ENCODE results near the gene COMMD6.

COMMD6 gene

DNA sequence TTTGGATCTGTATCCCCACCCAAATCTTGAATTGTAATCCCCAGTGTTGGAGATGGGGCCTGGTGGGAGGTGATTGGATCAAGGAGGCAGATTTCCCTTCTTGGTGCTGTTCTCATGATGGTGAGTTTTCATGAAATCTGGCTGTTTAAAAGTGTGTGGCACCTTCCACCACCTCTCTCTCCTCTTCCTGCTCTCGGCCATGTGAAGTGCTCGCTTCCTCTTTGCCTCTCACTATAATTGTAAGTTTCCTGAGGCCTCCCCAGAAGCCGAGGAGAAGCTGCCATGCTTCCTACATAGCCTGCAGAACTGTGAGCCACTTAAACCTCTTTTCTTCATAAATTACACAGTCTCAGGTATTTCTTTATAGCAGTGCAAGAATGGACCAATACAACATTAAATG is 15.7 kb downstream of the COMMD6 start:
- no peak for DNase-seq

DNA sequence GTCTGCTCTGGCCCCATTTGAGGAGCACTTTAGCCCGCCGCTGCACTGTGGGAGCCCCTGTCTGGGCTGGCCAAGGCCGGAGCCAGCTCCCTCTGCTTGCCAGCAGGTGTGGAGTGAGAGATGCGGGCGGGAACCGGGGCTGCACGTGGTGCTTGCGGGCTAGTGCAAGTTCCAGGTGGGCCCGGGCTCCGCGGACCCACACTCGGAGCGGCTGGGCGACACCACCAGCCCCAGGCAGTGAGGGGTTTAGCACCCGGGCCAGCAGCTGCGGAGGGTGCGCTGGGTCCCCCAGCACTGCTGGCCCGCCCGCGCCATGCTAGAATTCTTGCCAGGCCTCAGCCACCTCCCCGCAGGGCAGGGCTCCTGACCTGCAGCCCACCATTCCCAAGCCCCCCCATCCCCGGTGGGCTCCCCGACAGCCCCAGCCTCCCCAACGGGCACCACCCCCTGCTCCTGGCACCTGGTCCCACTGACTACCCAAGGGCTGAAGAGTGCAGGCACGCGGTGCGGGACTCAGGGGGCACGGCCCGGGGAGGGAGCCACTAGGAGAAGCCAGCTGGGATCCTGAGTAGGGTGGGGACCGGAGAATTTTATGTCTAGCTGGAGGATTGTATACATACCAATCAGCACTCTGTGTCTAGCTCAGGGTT is 19.1 kb downstream of the COMMD6 start:
- no peak for DNase-seq

DNA sequence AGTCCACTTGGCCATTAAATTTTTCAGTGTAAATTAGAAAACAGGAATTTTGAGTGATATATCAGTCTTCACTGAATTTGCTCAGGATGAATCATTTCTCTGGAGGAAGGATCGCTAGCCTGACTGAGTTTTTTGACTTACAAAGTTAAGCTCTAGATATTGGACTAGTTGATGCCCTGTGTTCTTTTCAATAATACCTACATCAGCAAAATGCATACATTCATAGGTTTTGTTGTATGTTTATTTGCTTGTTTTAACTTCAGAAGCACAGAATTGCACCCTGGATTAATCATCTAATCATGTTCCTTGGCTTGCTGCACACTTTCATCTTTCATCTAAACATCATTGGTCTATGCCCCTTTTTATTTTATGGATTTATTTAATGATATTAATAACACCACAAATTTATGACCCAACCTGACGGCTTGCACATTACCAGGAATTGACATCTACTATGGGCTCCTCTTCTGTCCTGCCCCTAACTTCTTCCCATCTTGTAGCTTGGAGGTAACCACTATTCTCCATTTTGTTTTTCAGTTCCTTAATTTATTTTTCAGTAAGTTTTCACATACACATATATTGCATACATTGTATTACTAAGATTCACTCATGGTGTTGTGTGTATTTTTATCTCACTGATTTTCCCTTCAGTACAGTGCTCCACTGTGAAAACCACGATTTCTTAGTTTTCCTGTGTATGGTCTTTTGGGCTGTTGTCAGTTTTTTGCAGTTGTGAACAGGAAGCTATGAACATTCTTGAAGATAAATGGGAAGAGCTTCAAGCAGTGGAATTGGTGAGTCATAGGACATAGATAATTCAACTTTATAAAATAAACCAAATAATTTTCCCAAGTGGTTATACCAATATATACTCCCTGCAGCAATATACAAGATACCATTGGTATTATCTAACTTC is 23.3 kb downstream of the COMMD6 start:
- no peak for DNase-seq

DNA sequence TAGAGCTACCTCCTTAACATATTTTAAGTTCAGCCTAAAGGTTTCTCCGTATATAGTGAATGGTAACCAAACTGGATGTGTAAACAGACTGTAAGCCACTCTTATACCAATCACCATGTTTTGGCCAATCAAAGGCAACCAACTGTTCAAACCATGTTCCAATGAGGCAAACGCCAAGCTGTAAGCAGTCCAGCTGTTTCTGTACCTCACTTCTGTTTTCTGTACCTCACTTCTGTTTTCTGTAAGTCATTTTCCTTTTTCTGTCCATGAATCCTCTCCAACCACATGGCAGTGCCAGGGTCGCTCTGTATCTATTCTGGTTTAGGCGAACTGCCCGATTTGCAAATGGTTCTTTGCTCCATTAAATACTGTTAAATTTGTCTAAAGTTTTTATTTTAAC is 24.4 kb downstream of the COMMD6 start:
- no peak for DNase-seq

DNA sequence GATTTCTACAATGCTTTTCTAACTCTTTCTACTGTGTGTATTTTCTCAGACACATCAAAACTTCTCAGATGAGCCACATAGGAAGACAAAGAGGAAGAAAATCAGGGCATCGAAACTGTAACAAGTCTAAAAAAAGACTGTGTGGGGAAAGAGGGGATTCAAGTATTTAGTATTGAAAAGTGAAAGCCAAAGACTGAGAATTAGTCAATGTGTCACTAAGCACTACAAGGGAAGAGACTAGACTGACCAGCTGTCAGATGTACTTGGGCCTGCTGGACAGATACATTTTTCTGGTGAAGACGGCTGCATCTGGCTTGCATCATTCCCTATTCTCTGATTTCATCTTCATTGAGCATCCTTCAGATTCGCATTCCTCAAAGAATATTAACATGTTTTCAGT is 25.4 kb downstream of the COMMD6 start:
- DNase-seq, result no peak

DNA sequence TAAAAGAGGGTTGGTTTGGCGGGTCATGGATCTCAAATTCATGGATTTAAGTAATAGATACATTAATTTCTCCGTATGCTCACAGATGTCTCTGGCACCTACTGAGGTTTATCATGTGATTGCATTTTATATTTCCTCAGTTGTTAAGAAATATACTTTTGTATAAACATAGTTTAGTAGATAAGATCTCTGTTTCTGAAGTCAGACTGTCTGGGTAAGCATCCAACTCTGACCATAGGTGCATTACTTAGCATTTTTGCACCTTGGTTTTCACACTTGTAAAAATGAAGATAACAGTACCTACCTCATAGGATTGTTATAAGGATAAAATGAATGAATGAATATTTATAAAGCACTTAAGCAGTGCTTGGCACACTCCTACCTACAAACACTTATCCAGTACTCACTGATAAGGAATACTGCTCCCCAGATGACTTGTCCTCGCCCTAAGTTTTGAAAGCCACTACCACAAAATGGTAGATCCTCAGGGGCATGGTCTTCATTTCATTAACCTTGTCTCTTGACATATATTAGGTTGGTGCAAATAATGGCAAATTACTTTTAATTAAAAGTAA is 26.5 kb downstream of the COMMD6 start:
- DNase-seq, result no peak

DNA sequence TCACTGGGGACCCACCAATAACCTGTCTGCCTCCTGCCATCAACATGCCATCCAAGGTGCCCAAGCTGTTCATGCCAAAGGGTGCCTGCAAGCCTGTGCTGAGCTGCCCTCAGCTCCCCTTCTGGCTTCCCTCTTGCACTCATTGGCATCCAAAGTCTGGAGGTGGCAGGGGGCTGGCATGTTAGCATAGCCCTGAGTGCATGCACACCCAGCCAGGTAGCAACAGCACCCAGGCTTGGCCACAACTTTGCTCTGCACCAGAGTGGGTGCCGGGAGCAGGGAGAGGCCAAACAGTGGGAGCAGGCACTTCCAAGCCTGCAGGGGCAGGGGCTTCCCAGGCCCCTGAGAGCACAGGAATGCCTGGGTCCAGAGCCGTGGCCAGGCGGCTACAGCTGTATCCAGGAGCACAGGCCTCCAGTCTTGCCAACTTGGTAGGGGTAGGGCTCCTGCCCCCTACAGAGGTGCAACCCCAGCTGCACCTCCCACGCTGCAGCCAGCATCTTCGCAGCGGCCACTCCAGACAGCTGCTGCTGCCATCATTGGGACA is 29.6 kb downstream of the COMMD6 start:
- DNase-seq, result no peak

DNA sequence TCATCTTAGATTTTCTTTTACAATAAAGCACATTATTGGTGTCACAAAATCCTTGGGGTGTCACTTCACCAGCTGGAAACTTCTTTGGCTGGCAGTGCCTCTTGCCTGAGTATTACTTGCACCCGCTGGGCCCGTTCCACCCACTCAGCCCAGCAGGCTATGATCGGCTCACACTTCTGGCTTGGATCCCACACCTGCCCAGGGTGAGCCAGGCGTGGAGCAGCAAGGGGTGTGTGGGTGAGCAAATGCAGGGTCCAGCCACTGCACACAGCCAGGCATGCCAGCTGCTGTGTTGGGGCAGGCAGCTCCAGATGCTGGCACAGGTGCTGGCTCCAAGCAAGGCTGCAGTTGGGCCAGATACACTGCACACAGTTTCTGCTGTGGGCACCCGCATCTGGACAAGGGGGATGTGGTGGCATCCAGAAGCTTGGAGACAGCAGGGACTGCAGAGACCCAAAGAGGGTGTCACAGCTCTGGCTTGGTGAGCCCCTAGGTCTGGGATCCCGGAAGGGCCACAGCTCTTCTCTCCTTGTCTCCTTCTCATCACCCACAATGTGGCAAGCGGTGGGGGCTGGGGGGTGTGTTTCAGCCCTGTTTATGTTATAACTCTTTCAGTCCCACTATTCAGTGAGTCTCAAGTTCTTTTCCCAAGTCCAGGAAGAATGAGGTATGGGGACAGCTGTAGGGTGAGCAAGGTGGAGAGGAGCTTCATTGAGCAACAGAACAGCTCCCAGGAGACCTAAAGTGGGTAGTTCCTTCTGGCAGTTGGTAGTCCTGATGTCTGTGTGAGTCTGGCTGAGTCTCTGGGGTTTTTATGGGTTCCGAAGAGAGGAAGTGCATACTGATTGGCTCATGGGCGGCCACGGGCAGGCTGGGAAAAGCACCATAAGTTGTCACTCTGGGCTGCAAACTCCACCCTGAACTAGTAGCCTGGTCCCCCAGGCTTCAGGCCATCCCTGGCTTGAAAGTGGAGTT is 30.3 kb downstream of the COMMD6 start:
- DNase-seq, result no peak

DNA sequence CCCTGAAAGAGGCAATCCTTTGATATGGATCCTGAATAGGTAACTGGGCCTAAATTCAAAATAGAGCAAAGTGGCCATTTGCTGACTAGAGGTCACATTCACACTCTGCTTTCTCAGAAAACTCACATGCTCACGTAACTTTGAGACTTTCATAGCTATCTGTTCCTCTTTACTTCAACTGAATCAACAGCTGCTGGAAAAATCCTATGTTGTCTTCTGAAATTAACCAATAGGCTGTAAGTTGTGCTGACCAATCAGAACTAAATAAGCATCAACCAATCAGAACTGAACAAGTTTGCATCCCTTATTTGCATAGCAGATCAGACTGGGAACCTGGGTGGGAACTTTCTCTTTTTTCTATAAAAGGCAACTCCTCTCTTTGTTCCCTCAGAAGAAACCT is 31.6 kb downstream of the COMMD6 start:
- DNase-seq, result no peak

DNA sequence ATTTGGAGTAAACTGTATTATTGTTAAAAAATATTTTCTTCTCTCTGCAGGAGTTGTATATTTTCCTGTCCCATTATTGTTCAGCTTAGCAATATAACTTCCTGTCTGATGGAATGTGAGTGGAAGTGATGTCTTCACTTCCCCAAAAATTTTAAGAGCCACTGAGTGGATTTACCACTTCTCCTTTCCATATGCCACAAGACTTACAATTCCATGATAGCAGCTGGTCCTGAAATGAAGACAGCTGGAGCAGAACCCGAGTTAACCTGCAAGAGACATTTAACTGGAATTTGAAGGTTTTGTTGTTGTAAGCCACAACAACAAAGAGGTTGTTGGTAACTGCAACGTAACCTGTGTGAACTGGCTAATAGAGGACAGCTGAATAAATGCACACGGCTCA is 32.3 kb downstream of the COMMD6 start:
- no peak for DNase-seq

DNA sequence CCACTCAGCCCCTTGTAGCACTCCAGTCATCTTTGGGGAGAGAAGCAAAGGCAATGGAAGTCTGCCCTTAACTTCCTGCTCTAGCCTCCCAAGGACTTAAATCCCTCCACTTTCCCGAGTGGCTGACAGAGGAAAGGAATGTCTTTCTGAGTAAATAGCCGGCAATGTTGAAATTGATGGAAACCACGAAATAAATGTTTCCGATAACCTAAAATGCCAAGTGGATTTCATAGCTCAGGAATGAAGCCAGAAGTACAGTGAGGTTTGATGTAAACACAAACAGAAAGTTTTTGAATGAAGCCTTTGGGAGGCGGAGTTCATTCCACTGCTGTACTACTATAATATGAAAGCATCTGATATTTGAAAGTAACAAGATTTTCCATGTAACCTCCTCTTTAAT is 41.7 kb downstream of the COMMD6 start:
- DNase-seq, result no peak

DNA sequence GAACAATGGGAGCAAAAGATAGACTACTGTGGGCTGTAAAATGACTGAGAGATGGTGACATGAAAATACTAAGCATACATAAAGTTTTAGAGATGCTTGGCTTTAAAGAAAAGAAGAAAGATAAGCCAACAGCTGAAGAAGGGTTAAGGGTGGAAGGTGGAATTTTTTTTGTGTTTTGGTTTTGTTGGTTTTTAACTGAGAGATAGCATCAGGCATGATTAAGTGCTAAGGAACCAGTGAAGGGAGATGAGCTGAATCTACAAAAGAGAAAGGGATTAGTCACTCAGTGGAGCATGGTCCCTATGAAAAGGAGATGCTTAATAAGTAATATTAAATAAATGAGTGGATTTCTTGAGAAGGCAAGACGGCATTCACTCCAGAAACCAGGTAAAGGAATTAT is 43.1 kb downstream of the COMMD6 start:
- no peak for DNase-seq

DNA sequence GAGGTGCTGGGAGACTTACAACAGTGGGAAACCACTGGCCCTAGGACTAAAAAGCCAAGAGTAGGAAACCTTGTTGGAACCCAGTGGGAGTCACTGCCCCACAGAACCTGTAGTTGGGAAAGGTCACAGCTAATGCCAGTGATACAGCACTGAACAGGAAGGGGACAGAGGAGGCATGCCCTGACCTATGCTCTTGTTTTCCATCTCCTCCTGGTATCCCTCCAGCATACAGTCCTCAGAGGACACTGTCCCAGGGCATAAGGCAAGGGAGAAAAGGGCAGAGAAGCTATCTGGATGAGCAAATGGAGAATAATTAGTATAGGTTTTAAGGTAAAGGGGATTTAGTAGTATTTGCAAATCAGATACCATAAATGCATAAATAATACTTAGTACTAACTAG is 44.5 kb downstream of the COMMD6 start:
- no peak for DNase-seq

DNA sequence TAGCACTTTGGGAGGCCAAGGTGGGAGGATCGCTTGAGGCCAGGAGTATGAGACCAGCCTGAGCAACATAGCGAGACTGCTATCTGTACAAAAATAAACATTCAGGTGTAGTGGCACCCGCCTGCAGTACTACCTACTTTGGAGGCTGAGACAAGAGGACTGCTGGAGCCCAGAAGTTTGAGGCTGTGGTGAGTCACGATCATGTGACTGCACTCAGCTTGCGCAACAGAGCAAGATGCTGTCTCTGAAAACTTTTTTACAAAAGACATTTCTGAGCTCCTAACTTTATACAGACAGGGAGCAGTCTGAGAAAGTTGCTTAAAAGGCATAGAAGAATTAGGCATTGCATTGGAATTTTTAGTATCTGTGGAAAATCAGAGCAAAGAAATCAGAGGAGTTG is 45.3 kb downstream of the COMMD6 start:
- DNase-seq, result no peak

DNA sequence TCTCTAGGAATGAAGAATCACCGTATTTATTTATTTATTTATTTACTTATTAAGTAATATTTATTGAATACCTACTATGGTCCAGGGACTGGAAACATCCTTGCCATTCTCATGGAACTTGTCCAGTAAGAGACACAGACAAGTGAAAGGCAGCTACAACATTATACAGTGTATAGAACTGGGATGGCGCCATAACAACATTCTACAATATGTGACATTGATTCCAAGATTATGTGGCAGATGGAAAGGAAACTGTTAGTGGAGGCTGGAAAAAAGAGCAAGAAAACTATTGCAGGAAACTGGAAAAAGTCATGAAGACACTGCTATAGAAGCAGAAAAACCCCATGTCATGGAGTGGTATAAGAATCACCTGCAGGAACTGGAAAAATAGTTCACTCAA is 46.3 kb downstream of the COMMD6 start:
- DNase-seq, result no peak

DNA sequence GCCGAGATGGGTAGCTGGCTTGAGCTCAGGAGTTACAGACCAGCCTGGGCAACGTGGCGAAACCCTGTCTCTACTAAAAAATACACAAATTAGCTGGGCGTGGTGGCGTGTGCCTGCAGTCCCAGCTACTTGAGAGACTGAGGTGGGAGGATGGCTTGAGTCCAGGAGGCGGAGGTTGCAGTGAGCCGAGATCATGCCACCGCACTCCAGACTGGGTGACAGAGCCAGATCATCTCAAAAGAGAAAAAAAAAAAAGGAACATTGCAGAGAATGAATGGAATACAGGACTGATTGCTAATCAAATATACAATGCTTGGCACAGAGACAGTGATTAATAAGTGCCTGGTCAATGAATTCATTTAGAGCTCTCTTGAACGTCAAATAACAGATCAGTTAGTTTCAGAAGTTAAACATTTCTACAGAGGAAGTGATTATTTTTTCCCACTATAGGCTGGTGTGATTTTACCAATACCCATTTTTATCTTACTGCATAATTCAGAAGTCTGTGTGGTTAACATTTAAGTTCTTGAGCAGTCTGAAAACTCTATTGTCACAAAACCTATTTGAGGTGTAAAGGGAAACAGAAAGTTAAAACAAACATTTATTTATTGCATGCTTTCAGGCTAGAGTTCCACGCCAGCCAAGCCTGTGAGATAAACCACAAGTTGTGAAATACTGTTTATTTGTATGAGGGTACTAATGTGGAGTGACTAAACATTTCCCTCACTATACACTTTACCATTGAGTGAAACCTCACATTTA is 48.0 kb downstream of the COMMD6 start:
- no peak for DNase-seq

DNA sequence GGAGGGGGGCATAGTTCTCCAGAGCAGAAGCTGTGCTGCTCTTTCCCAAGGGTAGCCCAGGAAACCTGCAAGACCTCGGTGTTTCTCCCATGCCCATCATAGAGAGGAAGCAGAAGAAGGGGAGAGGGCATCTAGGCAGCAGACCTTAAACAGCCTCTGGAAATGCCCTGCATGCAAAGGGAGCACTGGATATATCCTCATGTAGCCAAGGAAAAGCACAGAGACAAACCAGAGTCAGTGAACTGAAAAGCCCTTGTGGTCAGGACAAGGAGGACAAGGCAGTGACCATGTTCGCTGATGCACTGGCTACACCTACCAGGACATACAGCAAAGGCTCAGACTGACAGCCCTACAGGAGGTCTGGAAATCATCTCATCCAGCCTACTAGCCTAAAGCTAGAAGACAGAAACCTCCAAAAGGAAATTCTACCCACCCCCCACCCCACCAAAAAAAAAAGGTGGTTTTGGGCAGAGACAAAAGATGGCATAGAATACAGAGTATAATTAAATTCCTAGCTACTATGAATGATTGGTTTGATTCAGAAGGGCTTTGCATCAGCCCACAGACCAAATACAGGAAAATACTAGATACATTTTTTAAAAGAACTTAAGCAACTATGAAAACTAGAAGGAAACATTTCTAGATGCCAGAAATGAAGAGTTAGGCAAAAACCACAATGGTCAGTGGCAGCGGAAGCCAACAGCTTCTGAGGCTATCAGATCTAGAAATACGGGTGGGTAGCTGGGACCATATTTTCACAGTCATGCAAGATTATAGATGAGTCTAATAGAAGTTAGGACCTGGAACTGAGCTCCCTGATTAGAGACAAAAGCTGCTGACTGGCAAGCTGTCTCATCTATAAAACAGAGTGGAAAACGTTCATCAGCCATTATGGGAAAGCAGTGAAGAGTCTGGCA is 51.2 kb downstream of the COMMD6 start:
- DNase-seq, result no peak

DNA sequence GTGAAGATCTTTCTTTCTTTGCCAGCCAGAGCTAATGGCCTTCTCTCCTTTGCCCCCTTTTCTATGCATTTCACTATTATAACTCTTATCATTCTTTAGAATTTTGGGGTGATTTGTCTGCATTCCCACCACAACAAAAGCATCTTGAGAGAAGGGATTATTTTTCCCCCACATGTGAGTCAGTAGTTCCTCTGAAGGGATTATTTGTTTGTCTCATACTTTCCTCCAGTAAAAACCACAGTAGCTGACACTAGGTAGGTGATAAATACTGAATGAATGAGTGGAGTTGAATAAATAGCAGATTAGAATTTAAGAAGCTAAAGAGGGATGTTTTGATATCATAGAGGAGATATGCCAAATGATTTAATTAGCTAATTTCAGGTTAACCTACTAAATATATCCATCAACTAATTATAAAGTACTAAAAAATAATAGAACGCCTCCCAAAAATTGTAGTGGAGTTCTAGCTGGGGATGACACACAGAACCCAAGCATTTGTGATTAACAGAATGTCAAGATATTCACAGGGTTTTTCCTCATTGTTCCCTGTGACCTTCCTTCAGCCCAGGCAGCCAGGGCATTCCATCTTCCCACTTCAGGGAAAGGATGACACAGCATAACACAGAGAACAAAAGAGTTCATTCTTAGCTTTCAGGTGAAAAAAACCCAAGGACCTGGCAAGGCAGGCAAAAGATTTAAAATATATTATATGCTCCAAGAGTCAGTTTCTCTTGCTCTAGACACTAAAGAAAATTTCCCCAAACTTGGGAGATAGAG is 52.2 kb downstream of the COMMD6 start:
- no peak for DNase-seq

DNA sequence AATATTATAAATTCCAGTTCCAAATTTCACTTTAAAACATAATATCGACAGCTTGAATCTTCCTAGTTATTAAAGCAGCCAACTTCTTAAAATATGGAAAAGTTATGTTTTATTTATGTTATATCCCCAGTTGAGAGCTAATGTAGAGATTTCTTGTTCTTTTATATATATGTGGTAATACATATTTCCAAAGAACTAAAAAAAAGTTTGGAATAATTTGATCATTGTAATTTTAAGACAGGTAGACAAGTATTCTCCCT is 54.9 kb downstream of the COMMD6 start:
- DNase-seq, result no peak
